Neural progenitor cell (in vitro differentiated cells): Measurements from ENCODE around the gene ERC2. TPM values are rescaled to one million over a fixed set of nuclear protein-coding genes. Genes with fewer than 3 reads are reported as not detected.

Source experiments
- DNase-seq: peaks from one replicate; pipeline ENCODE4 v3.0.0-alpha.2; 2016; ENCODE audit warnings: low spot score
- H2AFZ ChIP-seq: fragments of 200-600 bp; sonication (generic); replicated peaks from 2 replicates; pipeline ENCODE4 v1.6.1; 2016; ENCODE audit warnings: antibody characterized with exemption
- H3F3A ChIP-seq: fragments of 200-600 bp; sonication (generic); 2 replicates; pipeline ENCODE4 v1.6.1; 2016; ENCODE audit warnings: antibody characterized with exemption, low read depth
- H3K27ac ChIP-seq: fragments of 200-600 bp; sonication (generic); 2 replicates; pipeline ENCODE4 v1.5.1; 2016; ENCODE audit warnings: mild to moderate bottlenecking
- H3K27me3 ChIP-seq: fragments of 200-600 bp; sonication (generic); 2 replicates; pipeline ENCODE4 v1.6.1; 2016; ENCODE audit warnings: mild to moderate bottlenecking, moderate library complexity
- H3K36me3 ChIP-seq: fragments of 200-600 bp; sonication (generic); 2 replicates; pipeline ENCODE4 v1.5.1; 2016
- H3K4me1 ChIP-seq: fragments of 200-600 bp; sonication (generic); 2 replicates; pipeline ENCODE4 v1.6.1; 2016; ENCODE audit warnings: mixed run types
- H3K4me2 ChIP-seq: fragments of 200-600 bp; sonication (generic); 2 replicates; pipeline ENCODE4 v1.6.1; 2016
- H3K4me3 ChIP-seq: fragments of 200-600 bp; sonication (generic); 2 replicates; pipeline ENCODE4 v1.5.1; 2016
- H3K79me2 ChIP-seq: fragments of 200-600 bp; sonication (generic); 2 replicates; pipeline ENCODE4 v1.6.1; 2016; ENCODE audit warnings: low read depth
- H3K9ac ChIP-seq: fragments of 200-600 bp; sonication (generic); 2 replicates; pipeline ENCODE4 v1.6.1; 2016
- H3K9me3 ChIP-seq: fragments of 200-600 bp; sonication (generic); 2 replicates; pipeline ENCODE4 v1.5.1; 2016; ENCODE audit warnings: low read depth
- H4K20me1 ChIP-seq: fragments of 200-600 bp; sonication (generic); 2 replicates; pipeline ENCODE4 v1.6.1; 2016; ENCODE audit warnings: low read depth
- H3K27ac Mint-ChIP-seq: 3 replicates; pipeline ENCODE4 v1.8.0; 2021; ENCODE audit warnings: mixed read lengths
- H3K27me3 Mint-ChIP-seq: 2 replicates; pipeline ENCODE4 v1.8.0; 2022; ENCODE audit warnings: low read depth, mild to moderate bottlenecking, inconsistent platforms, moderate library complexity, mixed read lengths; ENCODE audit not compliant: insufficient read depth
- H3K36me3 Mint-ChIP-seq: 3 replicates; pipeline ENCODE4 v1.8.0; 2021; ENCODE audit warnings: mixed read lengths
- H3K4me1 Mint-ChIP-seq: 3 replicates; pipeline ENCODE4 v1.8.0; 2021; ENCODE audit warnings: mixed read lengths
- H3K4me3 Mint-ChIP-seq: 3 replicates; pipeline ENCODE4 v1.8.0; 2021; ENCODE audit warnings: mild to moderate bottlenecking, moderate library complexity, mixed read lengths
- H3K9me3 Mint-ChIP-seq: 3 replicates; pipeline ENCODE4 v1.8.0; 2020; ENCODE audit warnings: mixed read lengths
- EZH2 ChIP-seq: fragments of 200-600 bp; sonication (generic); IDR thresholded peaks from 2 replicates; pipeline ENCODE4 v1.6.1; 2017; ENCODE audit warnings: antibody characterized with exemption, mild to moderate bottlenecking, moderate library complexity
- EZH2phosphoT487 ChIP-seq: fragments of 200-600 bp; sonication (generic); IDR thresholded peaks from 2 replicates; pipeline ENCODE4 v1.6.1; 2017; ENCODE audit warnings: antibody characterized with exemption
- total RNA-seq: library from RNA; depleted of rRNA; stranded (reverse); fragments of >200 nt; gene quantifications from 2 replicates; pipeline ENCODE4 v1.2.3, GENCODE V29; 2015; ENCODE audit warnings: low replicate concordance
- TF ChIP-seq, protein P1 (sequence below): fragments of 200-600 bp; sonication (generic); IDR thresholded peaks from 2 replicates; pipeline ENCODE4 v1.5.1; 2017; ENCODE audit warnings: antibody characterized with exemption, mild to moderate bottlenecking

ERC2 gene
- total RNA-seq, 1 donor from 2014 or later: 24.8 TPM

DNA sequence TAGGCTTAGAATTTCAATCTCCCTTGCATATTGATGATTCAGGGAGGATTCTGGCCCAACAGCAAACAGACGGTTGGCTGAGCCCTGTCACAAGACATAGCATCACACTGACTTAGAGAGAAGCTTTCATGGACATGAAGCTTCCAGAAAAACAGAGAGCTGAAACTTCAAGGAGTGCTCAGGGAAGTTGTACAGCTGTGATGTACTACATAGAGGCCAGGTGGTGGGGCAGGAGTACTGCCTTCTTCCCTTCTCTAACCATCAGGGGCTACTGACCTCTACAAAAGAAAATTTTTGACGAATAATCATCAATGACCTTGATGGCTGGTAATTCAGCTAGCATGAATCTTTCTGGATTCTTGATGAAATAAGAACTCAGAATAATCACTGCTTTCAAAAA is 378.5 kb downstream of the ERC2 start:
- Histone ChIP-seq H3K9me3 (no peaks in the 10 kb centered on the region), H4K20me1 (no peaks in the 10 kb centered on the region), H3K4me2 (no peak overlapping the region), H3K9ac (no peak overlapping the region), H3K27ac (no peak overlapping the region), H2AFZ (no peak overlapping the region), H3K4me3 (no peak overlapping the region), H3K79me2 (no peaks in the 10 kb centered on the region), H3K27me3 (no peaks in the 10 kb centered on the region), H3K4me1 (no peaks in the 10 kb centered on the region), H3K36me3 (no peaks in the 10 kb centered on the region), H3F3A (no peaks in the 10 kb centered on the region)
- TF ChIP-seq EZH2phosphoT487 (no peak), EZH2 (no peak)
- TF ChIP-seq, protein P1, sequence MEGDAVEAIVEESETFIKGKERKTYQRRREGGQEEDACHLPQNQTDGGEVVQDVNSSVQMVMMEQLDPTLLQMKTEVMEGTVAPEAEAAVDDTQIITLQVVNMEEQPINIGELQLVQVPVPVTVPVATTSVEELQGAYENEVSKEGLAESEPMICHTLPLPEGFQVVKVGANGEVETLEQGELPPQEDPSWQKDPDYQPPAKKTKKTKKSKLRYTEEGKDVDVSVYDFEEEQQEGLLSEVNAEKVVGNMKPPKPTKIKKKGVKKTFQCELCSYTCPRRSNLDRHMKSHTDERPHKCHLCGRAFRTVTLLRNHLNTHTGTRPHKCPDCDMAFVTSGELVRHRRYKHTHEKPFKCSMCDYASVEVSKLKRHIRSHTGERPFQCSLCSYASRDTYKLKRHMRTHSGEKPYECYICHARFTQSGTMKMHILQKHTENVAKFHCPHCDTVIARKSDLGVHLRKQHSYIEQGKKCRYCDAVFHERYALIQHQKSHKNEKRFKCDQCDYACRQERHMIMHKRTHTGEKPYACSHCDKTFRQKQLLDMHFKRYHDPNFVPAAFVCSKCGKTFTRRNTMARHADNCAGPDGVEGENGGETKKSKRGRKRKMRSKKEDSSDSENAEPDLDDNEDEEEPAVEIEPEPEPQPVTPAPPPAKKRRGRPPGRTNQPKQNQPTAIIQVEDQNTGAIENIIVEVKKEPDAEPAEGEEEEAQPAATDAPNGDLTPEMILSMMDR: no peak
- Mint-ChIP-seq H3K36me3 (no peaks in the 10 kb centered on the region), H3K9me3 (no peaks in the 10 kb centered on the region), H3K4me1 (no peaks in the 10 kb centered on the region), H3K27me3 (no peaks in the 10 kb centered on the region), H3K27ac (no peak overlapping the region), H3K4me3 (no peak overlapping the region)
- no peak for DNase-seq

DNA sequence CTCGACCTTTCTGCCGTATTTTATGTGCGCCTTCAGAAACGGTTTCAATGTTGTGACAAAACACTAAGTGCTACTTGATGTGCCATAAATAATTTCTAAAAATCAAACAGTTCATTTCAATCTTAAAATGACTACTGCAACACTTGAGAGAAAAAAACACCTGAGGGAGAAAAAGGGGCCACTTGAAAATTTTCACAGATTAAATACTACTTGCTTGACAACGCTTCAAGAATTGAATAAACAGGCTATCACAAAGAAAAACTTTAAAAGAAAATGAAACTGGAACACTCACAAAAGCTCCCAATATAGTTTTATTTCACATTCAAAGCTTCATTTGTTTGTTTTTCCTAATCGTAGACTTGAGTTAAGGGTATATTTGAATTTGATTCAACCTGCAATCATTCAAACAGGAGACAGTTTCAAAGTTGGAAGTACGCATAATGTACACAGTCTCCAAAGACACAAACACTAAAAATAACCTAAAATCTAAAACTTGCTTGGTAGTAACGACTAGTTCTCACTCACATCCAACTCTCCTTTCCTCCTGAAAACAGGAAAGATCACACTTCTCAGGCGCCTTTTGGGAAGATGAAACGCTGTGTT is 380.7 kb downstream of the ERC2 start:
- H2AFZ ChIP-seq: no peak overlapping the region
- no peaks in the 10 kb centered on the region for H3K79me2 ChIP-seq
- no peaks in the 10 kb centered on the region for H3K4me1 Mint-ChIP-seq
- H3K27me3 Mint-ChIP-seq: no peaks in the 10 kb centered on the region
- no peak overlapping the region for H3K27ac ChIP-seq
- H4K20me1 ChIP-seq: no peaks in the 10 kb centered on the region
- no peaks in the 10 kb centered on the region for H3K27me3 ChIP-seq
- no peaks in the 10 kb centered on the region for H3K9me3 ChIP-seq
- H3K4me2 ChIP-seq: no peak overlapping the region
- no peaks in the 10 kb centered on the region for H3K9me3 Mint-ChIP-seq
- no peaks in the 10 kb centered on the region for H3K36me3 ChIP-seq
- H3K4me1 ChIP-seq: no peaks in the 10 kb centered on the region
- H3K36me3 Mint-ChIP-seq: no peaks in the 10 kb centered on the region
- no peak for TF ChIP-seq EZH2
- no peak for TF ChIP-seq EZH2phosphoT487
- TF ChIP-seq, protein P1: no peak
- H3K4me3 Mint-ChIP-seq: no peak overlapping the region
- no peak for DNase-seq
- no peaks in the 10 kb centered on the region for H3F3A ChIP-seq
- H3K9ac ChIP-seq: no peak overlapping the region
- no peak overlapping the region for H3K4me3 ChIP-seq
- H3K27ac Mint-ChIP-seq: no peak overlapping the region

DNA sequence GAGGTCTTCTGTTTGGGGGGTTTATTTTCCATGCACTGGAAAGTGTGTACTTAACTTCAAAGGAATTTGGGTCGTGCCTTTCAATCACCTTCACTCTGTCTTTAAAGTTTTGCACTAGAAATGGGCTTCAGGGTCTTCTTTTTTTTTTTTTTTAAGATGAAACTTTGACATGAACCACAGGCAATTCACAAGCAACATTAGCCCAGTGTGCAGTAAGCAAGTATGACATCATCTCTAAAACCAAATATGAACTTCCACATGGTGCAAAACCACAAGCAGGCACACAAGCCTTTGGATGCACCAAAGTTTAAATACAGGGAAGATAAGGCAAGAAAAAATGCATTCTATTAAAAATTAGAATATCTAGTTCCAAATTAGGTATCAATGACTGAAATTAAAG is 381.9 kb downstream of the ERC2 start:
- Mint-ChIP-seq H3K4me1 (no peaks in the 10 kb centered on the region), H3K27ac (peak overlapping the region; percentile 38), H3K4me3 (no peak overlapping the region), H3K9me3 (no peaks in the 10 kb centered on the region), H3K27me3 (no peaks in the 10 kb centered on the region), H3K36me3 (no peaks in the 10 kb centered on the region)
- H3K9me3 ChIP-seq: no peaks in the 10 kb centered on the region
- no peak overlapping the region for H3K4me2 ChIP-seq
- no peaks in the 10 kb centered on the region for H3F3A ChIP-seq
- H2AFZ ChIP-seq: no peak overlapping the region
- no peaks in the 10 kb centered on the region for H3K4me1 ChIP-seq
- no peak overlapping the region for H3K4me3 ChIP-seq
- no peak overlapping the region for H3K27ac ChIP-seq
- H3K27me3 ChIP-seq: no peaks in the 10 kb centered on the region
- no peaks in the 10 kb centered on the region for H3K36me3 ChIP-seq
- H3K79me2 ChIP-seq: no peaks in the 10 kb centered on the region
- no peak overlapping the region for H3K9ac ChIP-seq
- H4K20me1 ChIP-seq: no peaks in the 10 kb centered on the region
- TF ChIP-seq EZH2phosphoT487 (no peak), EZH2 (no peak)
- TF ChIP-seq, protein P1: no peak
- no peak for DNase-seq
